ENCODE results near the gene ADAMTS7.

DNA sequence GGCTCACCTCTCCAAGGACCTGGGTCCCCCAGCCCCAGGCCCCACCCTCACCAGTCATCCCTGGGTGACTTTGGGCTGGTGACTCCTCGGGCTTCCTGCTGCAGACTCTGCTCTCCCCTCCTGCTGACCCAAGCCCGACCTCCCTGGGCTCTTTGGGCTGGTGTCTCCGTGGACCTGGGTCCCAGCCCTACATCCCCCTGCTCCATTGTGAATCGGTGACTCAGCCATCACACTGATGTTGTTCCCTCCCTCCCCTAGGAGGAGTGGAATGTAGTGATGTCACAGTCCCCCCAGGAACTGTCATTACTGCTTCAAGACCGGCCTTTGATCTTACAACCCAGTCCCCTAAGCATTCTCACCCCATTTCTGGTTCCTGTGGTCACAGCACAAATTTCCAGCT lies 83.7 kb downstream of the ADAMTS7 start:
- TF ChIP-seq, protein P1, sequence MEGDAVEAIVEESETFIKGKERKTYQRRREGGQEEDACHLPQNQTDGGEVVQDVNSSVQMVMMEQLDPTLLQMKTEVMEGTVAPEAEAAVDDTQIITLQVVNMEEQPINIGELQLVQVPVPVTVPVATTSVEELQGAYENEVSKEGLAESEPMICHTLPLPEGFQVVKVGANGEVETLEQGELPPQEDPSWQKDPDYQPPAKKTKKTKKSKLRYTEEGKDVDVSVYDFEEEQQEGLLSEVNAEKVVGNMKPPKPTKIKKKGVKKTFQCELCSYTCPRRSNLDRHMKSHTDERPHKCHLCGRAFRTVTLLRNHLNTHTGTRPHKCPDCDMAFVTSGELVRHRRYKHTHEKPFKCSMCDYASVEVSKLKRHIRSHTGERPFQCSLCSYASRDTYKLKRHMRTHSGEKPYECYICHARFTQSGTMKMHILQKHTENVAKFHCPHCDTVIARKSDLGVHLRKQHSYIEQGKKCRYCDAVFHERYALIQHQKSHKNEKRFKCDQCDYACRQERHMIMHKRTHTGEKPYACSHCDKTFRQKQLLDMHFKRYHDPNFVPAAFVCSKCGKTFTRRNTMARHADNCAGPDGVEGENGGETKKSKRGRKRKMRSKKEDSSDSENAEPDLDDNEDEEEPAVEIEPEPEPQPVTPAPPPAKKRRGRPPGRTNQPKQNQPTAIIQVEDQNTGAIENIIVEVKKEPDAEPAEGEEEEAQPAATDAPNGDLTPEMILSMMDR (IDR thresholded peaks at IDR 0.05) = no peak
- no peak for TF ChIP-seq POLR2A (IDR thresholded peaks at IDR 0.05)
